D341Med (cell line): ENCODE data around the gene DKK2.

Source experiments
- DNase-seq: peaks from one replicate; pipeline ENCODE4 v3.0.0; 2012; ENCODE audit warnings: low spot score

The DKK2 gene

GRCh38 chr4:107017443-107018343 lies 18.4 kb downstream of the DKK2 start:
- DNase-seq = no peak

- DNase-seq = no peak
Observed at GRCh38 chr4:107011312-107011711, 24.8 kb downstream of the DKK2 start.

GRCh38 chr4:107009196-107009968 lies 26.7 kb downstream of the DKK2 start:
- DNase-seq = no peak

- DNase-seq = no peak
Observed at GRCh38 chr4:107008115-107008514, 28.0 kb downstream of the DKK2 start.

GRCh38 chr4:107006218-107006617 lies 29.9 kb downstream of the DKK2 start:
- no peak for DNase-seq

- no peak for DNase-seq
Observed at GRCh38 chr4:106996490-106996889, 39.6 kb downstream of the DKK2 start.

- DNase-seq = no peak
Observed at GRCh38 chr4:106993827-106994226, 42.3 kb downstream of the DKK2 start.

GRCh38 chr4:106987311-106987710 lies 48.8 kb downstream of the DKK2 start:
- no peak for DNase-seq

GRCh38 chr4:106986486-106986885 lies 49.6 kb downstream of the DKK2 start:
- DNase-seq = no peak

- DNase-seq = no peak
Observed at GRCh38 chr4:106985830-106986229, 50.3 kb downstream of the DKK2 start.

GRCh38 chr4:106982711-106983211 lies 53.4 kb downstream of the DKK2 start:
- DNase-seq = no peak

- no peak for DNase-seq
Observed at GRCh38 chr4:106981431-106981830, 54.7 kb downstream of the DKK2 start.

GRCh38 chr4:106979476-106979875 lies 56.6 kb downstream of the DKK2 start:
- no peak for DNase-seq

- no peak for DNase-seq
Observed at GRCh38 chr4:106978046-106978774, 57.9 kb downstream of the DKK2 start.

- DNase-seq = no peak
Observed at GRCh38 chr4:106971636-106972035, 64.5 kb downstream of the DKK2 start.

GRCh38 chr4:106967892-106968291 lies 68.2 kb downstream of the DKK2 start:
- DNase-seq = no peak

GRCh38 chr4:106953036-106953705 lies 82.9 kb downstream of the DKK2 start:
- DNase-seq = no peak

GRCh38 chr4:106951891-106952290 lies 84.2 kb downstream of the DKK2 start:
- DNase-seq = no peak

GRCh38 chr4:106941841-106942240 lies 94.3 kb downstream of the DKK2 start:
- DNase-seq = no peak

GRCh38 chr4:106930522-106930921 lies 105.6 kb downstream of the DKK2 start:
- DNase-seq = no peak

- no peak for DNase-seq
Observed at GRCh38 chr4:106929248-106929647, 106.9 kb downstream of the DKK2 start.

GRCh38 chr4:106914223-106914622 lies 121.9 kb downstream of the DKK2 start:
- DNase-seq = no peak
